ENCODE results near the gene RPP30. TPM values are rescaled to one million over a fixed set of nuclear protein-coding genes. Genes with fewer than 3 reads are reported as not detected.
"Not testable (repeated sequence)": the region's sequence is repeated elsewhere in the genome, so short reads cannot be mapped to it uniquely, and the experiment has no call there.

RPP30 gene
- total RNA-seq, 1 donor from 2014 or later = 85.5 TPM

DNA sequence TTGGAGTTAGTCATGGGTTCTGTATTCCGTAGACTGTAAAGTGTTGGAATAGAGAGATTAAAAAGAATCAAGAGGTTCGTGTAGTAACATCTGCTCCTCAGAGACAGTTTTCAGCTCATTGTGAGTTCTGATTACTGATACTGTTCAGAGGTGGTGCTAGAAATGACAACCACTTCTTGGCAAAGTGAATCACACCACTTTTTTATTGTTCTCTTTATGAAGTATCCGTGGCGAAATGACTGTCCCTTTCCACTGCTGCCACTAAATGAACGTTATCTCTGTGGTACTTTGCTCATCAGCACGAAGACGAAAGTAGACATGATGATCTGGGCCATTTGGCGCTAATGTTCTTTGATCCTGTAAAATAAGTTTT, 860 bp downstream of the RPP30 start:
- Mint-ChIP-seq H3K27me3 (ENCODE audit: insufficient read depth, low read depth) (peaks cover 6% of the 10 kb centered on the region), H3K4me3 (peak overlapping the region; percentile 97), H3K36me3 (no peaks in the 10 kb centered on the region), H3K9me3 (peaks cover 20% of the 10 kb centered on the region), H3K4me1 (peaks cover 21% of the 10 kb centered on the region), H3K27ac (peak overlapping the region; percentile 97)
- H3K4me2 ChIP-seq = peak overlapping the region; percentile 83
- no peak overlapping the region for H2AFZ ChIP-seq (replicated peaks)
- peak overlapping the region; percentile 78 for H3K9ac ChIP-seq
- peaks cover 28% of the 10 kb centered on the region for H4K20me1 ChIP-seq (ENCODE audit: low read depth)
- H3K79me2 ChIP-seq (ENCODE audit: low read depth) = peaks cover 31% of the 10 kb centered on the region
- no peaks in the 10 kb centered on the region for H3K27me3 ChIP-seq
- no peak overlapping the region for H3K27ac ChIP-seq
- no peaks in the 10 kb centered on the region for H3F3A ChIP-seq (ENCODE audit: low read depth)
- peaks cover 10% of the 10 kb centered on the region for H3K9me3 ChIP-seq (ENCODE audit: low read depth)
- no peaks in the 10 kb centered on the region for H3K36me3 ChIP-seq
- TF ChIP-seq, protein P1, sequence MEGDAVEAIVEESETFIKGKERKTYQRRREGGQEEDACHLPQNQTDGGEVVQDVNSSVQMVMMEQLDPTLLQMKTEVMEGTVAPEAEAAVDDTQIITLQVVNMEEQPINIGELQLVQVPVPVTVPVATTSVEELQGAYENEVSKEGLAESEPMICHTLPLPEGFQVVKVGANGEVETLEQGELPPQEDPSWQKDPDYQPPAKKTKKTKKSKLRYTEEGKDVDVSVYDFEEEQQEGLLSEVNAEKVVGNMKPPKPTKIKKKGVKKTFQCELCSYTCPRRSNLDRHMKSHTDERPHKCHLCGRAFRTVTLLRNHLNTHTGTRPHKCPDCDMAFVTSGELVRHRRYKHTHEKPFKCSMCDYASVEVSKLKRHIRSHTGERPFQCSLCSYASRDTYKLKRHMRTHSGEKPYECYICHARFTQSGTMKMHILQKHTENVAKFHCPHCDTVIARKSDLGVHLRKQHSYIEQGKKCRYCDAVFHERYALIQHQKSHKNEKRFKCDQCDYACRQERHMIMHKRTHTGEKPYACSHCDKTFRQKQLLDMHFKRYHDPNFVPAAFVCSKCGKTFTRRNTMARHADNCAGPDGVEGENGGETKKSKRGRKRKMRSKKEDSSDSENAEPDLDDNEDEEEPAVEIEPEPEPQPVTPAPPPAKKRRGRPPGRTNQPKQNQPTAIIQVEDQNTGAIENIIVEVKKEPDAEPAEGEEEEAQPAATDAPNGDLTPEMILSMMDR (IDR thresholded peaks at IDR 0.05) = no peak
- TF ChIP-seq EZH2 (IDR thresholded peaks at IDR 0.05) = no peak
- TF ChIP-seq EZH2phosphoT487 (IDR thresholded peaks at IDR 0.05) = no peak
- peak overlapping the region; percentile 95 for H3K4me3 ChIP-seq
- DNase-seq (ENCODE audit: low spot score) = no peak
- H3K4me1 ChIP-seq = peaks cover 7% of the 10 kb centered on the region

GRCh38 chr10:90879062-90879461, 7.3 kb downstream of the RPP30 start:
- H3K27me3 Mint-ChIP-seq (ENCODE audit: insufficient read depth, low read depth) = peaks cover 1% of the 10 kb centered on the region

GRCh38 chr10:90880059-90880719, 8.4 kb downstream of the RPP30 start:
- H3K4me3 ChIP-seq; H3K27me3 ChIP-seq; H3K9ac ChIP-seq; H3K27me3 Mint-ChIP-seq (ENCODE audit: insufficient read depth, low read depth); H3K4me1 Mint-ChIP-seq; H3K36me3 ChIP-seq; H3K4me1 ChIP-seq; H3F3A ChIP-seq (ENCODE audit: low read depth); H3K79me2 ChIP-seq (ENCODE audit: low read depth); H3K4me2 ChIP-seq; H3K27ac Mint-ChIP-seq; H3K4me3 Mint-ChIP-seq; H3K9me3 Mint-ChIP-seq; H3K9me3 ChIP-seq (ENCODE audit: low read depth); H3K36me3 Mint-ChIP-seq; H2AFZ ChIP-seq (replicated peaks); H3K27ac ChIP-seq: not testable (repeated sequence)
- peak; percentile 17 for DNase-seq (ENCODE audit: low spot score)
- H4K20me1 ChIP-seq (ENCODE audit: low read depth) = peaks cover 14% of the 10 kb centered on the region
- TF ChIP-seq, protein P1 (IDR thresholded peaks at IDR 0.05) = peak; percentile 72

More at GRCh38 chr10:90879062-90879461, 7.3 kb downstream of the RPP30 start:
- no peaks in the 10 kb centered on the region for H3K9me3 Mint-ChIP-seq
- Histone ChIP-seq H3K79me2 (ENCODE audit: low read depth) (peaks cover 8% of the 10 kb centered on the region), H3K27me3 (no peaks in the 10 kb centered on the region), H3K27ac (no peak overlapping the region), H3K4me1 (no peaks in the 10 kb centered on the region), H3K9me3 (ENCODE audit: low read depth) (no peaks in the 10 kb centered on the region), H4K20me1 (ENCODE audit: low read depth) (peaks cover 20% of the 10 kb centered on the region), H3K4me3 (no peak overlapping the region), H3F3A (ENCODE audit: low read depth) (peaks cover 5% of the 10 kb centered on the region), H2AFZ (replicated peaks) (no peak overlapping the region), H3K9ac (no peak overlapping the region), H3K36me3 (peaks cover 8% of the 10 kb centered on the region), H3K4me2 (no peak overlapping the region)
- TF ChIP-seq, protein P1 (IDR thresholded peaks at IDR 0.05) = no peak
- no peak for TF ChIP-seq EZH2phosphoT487 (IDR thresholded peaks at IDR 0.05)
- no peak for TF ChIP-seq EZH2 (IDR thresholded peaks at IDR 0.05)
- no peak overlapping the region for H3K27ac Mint-ChIP-seq
- DNase-seq (ENCODE audit: low spot score) = no peak
- no peak overlapping the region for H3K4me3 Mint-ChIP-seq
- no peaks in the 10 kb centered on the region for H3K4me1 Mint-ChIP-seq
- H3K36me3 Mint-ChIP-seq = peaks cover 6% of the 10 kb centered on the region
